Posterior cingulate gyrus (tissue), 11 donors: ENCODE measurements around the gene ATE1.
A peak's percentile ranks its signal among the peaks of the same experiment; 100 is the strongest.
"Not testable (repeated sequence)": the region's sequence is repeated elsewhere in the genome, so short reads cannot be mapped to it uniquely, and the experiment has no call there.

Experiments
- DNase-seq, 10 donors: peaks; one replicate each; pipeline versions ENCODE4 v3.0.0 to v3.0.0-alpha.2; 2020 to 2021; ENCODE audit warnings: mixed read lengths in 3 of 10
- intact Hi-C: fragments of 100-400 bp; cut with DNase I; formaldehyde crosslinking; loops from one replicate; pipeline ENCODE4 v1.15.1; 2023

Gene ATE1

GRCh38 chr10:121800831-121801230 lies 127.0 kb downstream of the ATE1 start:
- DNase-seq, result no peak
- intact Hi-C loops, result no loop called here

- intact Hi-C loops, result no loop called here
- no peak for DNase-seq
Observed at GRCh38 chr10:121800146-121800545, 127.7 kb downstream of the ATE1 start.

GRCh38 chr10:121797490-121797889 lies 130.3 kb downstream of the ATE1 start:
- intact Hi-C loops, result no loop called here

GRCh38 chr10:121796342-121796741 lies 131.5 kb downstream of the ATE1 start:
- intact Hi-C loops, result no loop called here
- no peak for DNase-seq

More at GRCh38 chr10:121797490-121797889, 130.3 kb downstream of the ATE1 start:
- peak in 1 of 10 donors; percentile 65 for DNase-seq

- intact Hi-C loops, result no loop called here
- no peak for DNase-seq
Observed at GRCh38 chr10:121792198-121792597, 135.6 kb downstream of the ATE1 start.

- DNase-seq, result no peak
- intact Hi-C loops, result no loop called here
Observed at GRCh38 chr10:121791761-121792160, 136.1 kb downstream of the ATE1 start.

GRCh38 chr10:121788717-121789116 lies 139.1 kb downstream of the ATE1 start:
- no peak for DNase-seq
- intact Hi-C loops, result no loop called here

GRCh38 chr10:121788115-121788514 lies 139.7 kb downstream of the ATE1 start:
- intact Hi-C loops, result no loop called here
- DNase-seq, result no peak

- no peak for DNase-seq
- intact Hi-C loops, result no loop called here
Observed at GRCh38 chr10:121787169-121787568, 140.7 kb downstream of the ATE1 start.

- intact Hi-C loops, result no loop called here
- DNase-seq, result peak in 2 of 10 donors; percentile 54 to 81
Observed at GRCh38 chr10:121783782-121784372, 144.0 kb downstream of the ATE1 start.

- intact Hi-C loops, result no loop called here
- no peak for DNase-seq
Observed at GRCh38 chr10:121781101-121781500, 146.7 kb downstream of the ATE1 start.

- intact Hi-C loops, result no loop called here
- DNase-seq, result no peak
Observed at GRCh38 chr10:121774813-121775212, 153.0 kb downstream of the ATE1 start.

- intact Hi-C loops, result no loop called here
- no peak for DNase-seq
Observed at GRCh38 chr10:121774404-121774803, 153.4 kb downstream of the ATE1 start.

GRCh38 chr10:121772884-121773283 lies 154.9 kb downstream of the ATE1 start:
- no peak for DNase-seq
- intact Hi-C loops, result no loop called here

GRCh38 chr10:121772406-121772805 lies 155.4 kb downstream of the ATE1 start:
- no peak for DNase-seq
- intact Hi-C loops, result no loop called here

- DNase-seq, result no peak
- intact Hi-C loops, result no loop called here
Observed at GRCh38 chr10:121771966-121772365, 155.9 kb downstream of the ATE1 start.

- no peak for DNase-seq
- intact Hi-C loops, result no loop called here
Observed at GRCh38 chr10:121766426-121766825, 161.4 kb downstream of the ATE1 start.

- no peak for DNase-seq
- intact Hi-C loops, result no loop called here
Observed at GRCh38 chr10:121765204-121765603, 162.6 kb downstream of the ATE1 start.

GRCh38 chr10:121764233-121764942 lies 163.4 kb downstream of the ATE1 start:
- intact Hi-C loops, result no loop called here
- DNase-seq, result no peak

GRCh38 chr10:121757241-121757640 lies 170.6 kb downstream of the ATE1 start:
- intact Hi-C loops, result not testable (repeated sequence)

GRCh38 chr10:121755496-121755895 lies 172.3 kb downstream of the ATE1 start:
- intact Hi-C loops, DNase-seq: not testable (repeated sequence)

More at GRCh38 chr10:121757241-121757640, 170.6 kb downstream of the ATE1 start:
- DNase-seq, result not testable (repeated sequence)

GRCh38 chr10:121754666-121755065 lies 173.2 kb downstream of the ATE1 start:
- intact Hi-C loops, result no loop called here

More at GRCh38 chr10:121754666-121755065, 173.2 kb downstream of the ATE1 start:
- no peak for DNase-seq
